ENCODE measurements around the gene NTRK2. TPM values are rescaled to one million over a fixed set of nuclear protein-coding genes. Genes with fewer than 3 reads are reported as not detected.
A peak's percentile ranks its signal among the peaks of the same experiment; 100 is the strongest.

The NTRK2 gene
- total and polyA plus RNA-seq, 8 donors = 6.0 to 31.4 (median 14.5) TPM

DNA sequence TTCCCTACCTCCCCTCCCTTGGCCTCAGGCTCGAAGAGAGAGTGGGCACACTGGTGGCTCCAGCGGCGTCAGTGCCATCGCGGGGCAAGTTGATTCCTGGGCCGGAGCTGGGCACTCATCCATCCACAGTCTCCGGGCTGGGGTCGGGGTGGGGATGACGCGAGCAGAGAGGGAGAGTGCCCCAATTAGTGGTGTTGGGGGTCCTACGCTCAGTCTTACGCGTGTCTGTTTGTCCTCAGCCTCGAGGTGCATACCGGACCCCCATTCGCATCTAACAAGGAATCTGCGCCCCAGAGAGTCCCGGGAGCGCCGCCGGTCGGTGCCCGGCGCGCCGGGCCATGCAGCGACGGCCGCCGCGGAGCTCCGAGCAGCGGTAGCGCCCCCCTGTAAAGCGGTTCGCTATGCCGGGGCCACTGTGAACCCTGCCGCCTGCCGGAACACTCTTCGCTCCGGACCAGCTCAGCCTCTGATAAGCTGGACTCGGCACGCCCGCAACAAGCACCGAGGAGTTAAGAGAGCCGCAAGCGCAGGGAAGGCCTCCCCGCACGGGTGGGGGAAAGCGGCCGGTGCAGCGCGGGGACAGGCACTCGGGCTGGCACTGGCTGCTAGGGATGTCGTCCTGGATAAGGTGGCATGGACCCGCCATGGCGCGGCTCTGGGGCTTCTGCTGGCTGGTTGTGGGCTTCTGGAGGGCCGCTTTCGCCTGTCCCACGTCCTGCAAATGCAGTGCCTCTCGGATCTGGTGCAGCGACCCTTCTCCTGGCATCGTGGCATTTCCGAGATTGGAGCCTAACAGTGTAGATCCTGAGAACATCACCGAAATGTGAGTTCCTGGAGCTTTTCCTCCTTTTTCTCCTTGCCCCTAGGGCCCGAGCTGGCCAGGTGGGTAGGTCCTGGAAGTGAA is 861 bp downstream of the NTRK2 start:
- H3K27ac ChIP-seq = peak overlapping the region in 3 of 4 donors; percentile 56 to 71 (median 67)
- H3K4me1 ChIP-seq = peaks cover 0 to 3% (median 0%) of the 10 kb centered on the region in 3 donors
- H3K9me3 ChIP-seq = no peaks in the 10 kb centered on the region
- FAIRE-seq = no peak
- TF ChIP-seq CTCF (IDR thresholded peaks at IDR 0.05) = no peak
- H3K36me3 ChIP-seq = no peaks in the 10 kb centered on the region
- 3 to 4% methylated on average over 67 of the region's 67 CpGs for WGBS, 2 donors
- H3K27me3 ChIP-seq = peaks cover 0 to 9% (median 4%) of the 10 kb centered on the region in 4 donors
- peak; percentile 11 to 41 (median 26) for ATAC-seq
- peak in 4 of 6 donors; percentile 21 to 68 (median 45) for DNase-seq
- intact Hi-C loops (cut with DNase I) = no loop called here
- H3K4me3 ChIP-seq = peak overlapping the region; percentile 20 to 42 (median 37)

DNA sequence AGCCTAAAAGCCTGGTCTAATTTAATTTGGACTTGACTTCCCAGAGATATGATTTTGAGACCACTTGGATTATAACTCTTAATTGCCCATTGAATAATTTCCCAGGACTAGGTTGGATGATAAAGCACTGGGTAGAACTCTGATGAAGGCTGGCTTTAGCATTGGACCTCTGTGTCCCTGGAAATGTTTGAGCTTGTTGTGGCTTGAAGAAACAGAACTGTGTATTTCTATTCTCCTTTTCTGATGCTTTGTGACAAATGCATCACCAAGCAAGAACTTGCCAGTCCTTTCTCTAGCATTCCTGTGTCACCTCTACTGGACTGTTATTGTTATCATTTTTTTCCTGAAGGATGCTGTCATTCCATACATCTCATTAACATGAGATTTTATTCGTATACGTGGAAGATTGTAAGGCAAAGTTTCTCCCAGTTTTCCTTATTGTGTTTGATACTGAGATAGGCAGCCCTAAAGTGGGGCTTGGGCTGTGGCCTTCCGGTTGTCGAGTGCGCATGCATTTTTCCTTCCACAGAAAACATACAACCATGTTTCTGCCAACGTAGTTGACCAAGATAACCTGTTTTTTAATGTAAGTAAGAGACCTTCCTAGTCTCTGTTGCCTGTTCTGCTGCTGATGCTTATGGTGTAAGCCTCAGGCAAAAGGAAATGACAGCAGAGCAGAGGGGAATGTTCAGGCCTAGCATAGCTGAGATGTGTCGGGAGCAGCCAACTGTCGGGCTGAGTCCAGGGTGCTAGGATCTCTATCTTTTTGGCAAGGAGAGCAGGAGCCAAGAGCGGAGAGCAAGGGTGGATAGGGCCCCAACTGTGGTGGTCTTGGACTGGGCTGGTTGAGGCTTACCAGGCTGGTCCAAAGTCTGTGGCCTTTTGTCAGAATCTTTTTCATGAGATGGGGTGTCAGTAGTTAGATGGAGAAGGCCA is 2.3 kb downstream of the NTRK2 start:
- no peaks in the 10 kb centered on the region for H3K9me3 ChIP-seq
- H3K27ac ChIP-seq = peak overlapping the region in 2 of 4 donors; percentile 57 to 67
- peaks cover 0 to 3% (median 0%) of the 10 kb centered on the region in 3 donors for H3K4me1 ChIP-seq
- H3K27me3 ChIP-seq = peaks cover 0 to 9% (median 4%) of the 10 kb centered on the region in 4 donors
- H3K36me3 ChIP-seq = no peaks in the 10 kb centered on the region
- 53 to 54% methylated on average over 9 of the region's 9 CpGs for WGBS, 2 donors
- DNase-seq = no peak
- H3K4me3 ChIP-seq = peak overlapping the region in 2 of 4 donors; percentile 1 to 41
- FAIRE-seq = no peak
- no peak for TF ChIP-seq CTCF (IDR thresholded peaks at IDR 0.05)
- intact Hi-C loops (cut with DNase I) = no loop called here
- ATAC-seq = no peak

DNA sequence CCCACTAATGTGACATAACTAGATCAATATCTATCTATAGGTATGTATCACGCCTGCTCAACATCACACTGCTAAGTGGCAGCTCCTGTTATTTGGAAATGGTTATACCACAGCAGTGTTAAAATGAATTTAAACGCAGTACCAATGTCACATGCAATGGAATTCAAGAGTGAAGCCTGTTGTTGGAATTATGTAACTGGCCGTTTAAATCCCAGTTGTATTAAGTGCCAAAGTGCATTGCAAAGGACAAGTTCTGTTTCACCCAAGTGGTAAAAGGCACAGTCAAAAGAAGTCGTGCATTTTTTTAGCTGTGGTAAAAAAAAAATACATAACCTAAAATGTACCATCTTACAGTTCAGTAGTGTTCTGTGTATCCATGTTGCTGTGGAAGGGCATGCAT is 4.3 kb downstream of the NTRK2 start:
- FAIRE-seq (no peak), DNase-seq (no peak), ATAC-seq (no peak)
- no peak overlapping the region for H3K27ac ChIP-seq
- H3K27me3 ChIP-seq = peaks cover 0 to 9% (median 4%) of the 10 kb centered on the region in 4 donors
- TF ChIP-seq CTCF (IDR thresholded peaks at IDR 0.05) = no peak
- no peak overlapping the region for H3K4me3 ChIP-seq
- no peaks in the 10 kb centered on the region for H3K36me3 ChIP-seq
- H3K9me3 ChIP-seq = no peaks in the 10 kb centered on the region
- intact Hi-C loops (cut with DNase I) = no loop called here
- 39 to 55% methylated on average over 4 of the region's 4 CpGs for WGBS, 2 donors
- H3K4me1 ChIP-seq = peaks cover 0 to 3% (median 0%) of the 10 kb centered on the region in 3 donors

DNA sequence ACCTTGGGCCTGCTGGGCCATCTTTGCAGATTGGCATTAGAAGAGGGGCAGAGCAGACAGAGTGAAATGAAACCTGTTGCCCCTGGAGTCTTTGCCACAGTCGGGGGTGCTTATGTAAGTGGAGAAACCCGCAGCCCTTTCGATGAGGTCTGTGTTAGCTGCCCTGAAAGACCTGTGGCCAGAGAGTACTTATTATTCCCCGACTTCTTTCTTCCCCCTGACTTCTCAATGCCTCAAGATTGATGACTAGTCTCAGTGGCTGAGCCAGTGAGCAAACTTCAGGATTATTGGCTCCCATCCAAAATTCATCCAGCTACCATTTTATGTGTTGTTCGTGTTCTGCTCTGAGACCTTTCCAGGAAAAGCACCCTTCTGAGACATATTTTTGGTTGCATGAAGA is 7.6 kb downstream of the NTRK2 start:
- FAIRE-seq = no peak
- no peak overlapping the region for H3K4me3 ChIP-seq
- H3K36me3 ChIP-seq = no peaks in the 10 kb centered on the region
- no peaks in the 10 kb centered on the region for H3K9me3 ChIP-seq
- TF ChIP-seq CTCF (IDR thresholded peaks at IDR 0.05) = no peak
- WGBS, 2 donors = 50 to 51% methylated on average over 5 of the region's 5 CpGs
- no peak for DNase-seq
- intact Hi-C loops (cut with DNase I) = no loop called here
- H3K4me1 ChIP-seq = no peaks in the 10 kb centered on the region
- no peak for ATAC-seq
- no peaks in the 10 kb centered on the region for H3K27me3 ChIP-seq
- no peak overlapping the region for H3K27ac ChIP-seq

Data from pancreas (tissue), 10 donors.